IMR-90 (cell line): Measurements from ENCODE around the gene SPRED2. TPM values are rescaled to one million over a fixed set of nuclear protein-coding genes. Genes with fewer than 3 reads are reported as not detected.
A peak's percentile ranks its signal among the peaks of the same experiment; 100 is the strongest.

Source experiments
- ATAC-seq: fragments of 200-7000 bp; cut with Tn5 transposase; 2 replicates; pipeline ENCODE4 v1.9.1; 2020; ENCODE audit warnings: low read depth, mild to moderate bottlenecking, moderate library complexity
- BruUV-seq: library from RNA; stranded (reverse); fragments of 400-500 nt; replicated peaks from 2 replicates; lab custom pipeline; 2021; lab: Mats Ljungman, UMichigan
- CTCF ChIA-PET: fragments of 300-600 bp; formaldehyde crosslinking; extraction: SDS; loops from one replicate; lab custom pipeline; 2021; ENCODE audit warnings: antibody characterized with exemption; lab: Yijun Ruan, JAX
- POLR2A ChIA-PET: fragments of 300-600 bp; sonication (Branson Sonifier 250); formaldehyde crosslinking; loops from one replicate; lab custom pipeline; 2022; ENCODE audit warnings: antibody characterized with exemption; ENCODE audit not compliant: unreplicated experiment; lab: Charles Lee
- DNase-seq: peaks from one replicate; pipeline ENCODE4 v3.0.0; 2013
- H2AFZ ChIP-seq: replicated peaks from 2 replicates; pipeline ENCODE3; 2013; ENCODE audit warnings: low read length, mild to moderate bottlenecking; ENCODE audit not compliant: poor library complexity
- H2AK5ac ChIP-seq: 2 replicates; pipeline ENCODE4 v1.6.1; 2013; ENCODE audit warnings: low read depth, low read length, inconsistent platforms
- H2AK9ac ChIP-seq: replicated peaks from 2 replicates; pipeline ENCODE3; 2013; ENCODE audit warnings: mild to moderate bottlenecking, low read depth, low read length, moderate library complexity; ENCODE audit not compliant: poor library complexity
- H2BK120ac ChIP-seq: 2 replicates; pipeline ENCODE4 v1.6.1; 2013; ENCODE audit warnings: low read depth, low read length, inconsistent platforms
- H2BK15ac ChIP-seq: 3 replicates; pipeline ENCODE4 v1.6.1; 2013; ENCODE audit warnings: low read depth, low read length, inconsistent platforms
- H2BK20ac ChIP-seq: 2 replicates; pipeline ENCODE4 v1.6.1; 2013; ENCODE audit warnings: low read depth, mild to moderate bottlenecking, inconsistent platforms, low read length, moderate library complexity
- H2BK5ac ChIP-seq: 2 replicates; pipeline ENCODE4 v1.6.1; 2013; ENCODE audit warnings: mild to moderate bottlenecking, low read depth, low read length, inconsistent platforms; ENCODE audit not compliant: poor library complexity, severe bottlenecking
- H3K14ac ChIP-seq: replicated peaks from 2 replicates; pipeline ENCODE4 v1.6.1; 2013; ENCODE audit warnings: low read depth, low read length, inconsistent platforms
- H3K18ac ChIP-seq: 2 replicates; pipeline ENCODE4 v1.6.1; 2013; ENCODE audit warnings: low read depth, low read length, control low read depth
- H3K23ac ChIP-seq: 2 replicates; pipeline ENCODE4 v1.6.1; 2013; ENCODE audit warnings: low read depth, low read length, inconsistent platforms
- H3K27ac ChIP-seq: 2 replicates; pipeline ENCODE4 v1.5.1; 2013; ENCODE audit warnings: mild to moderate bottlenecking, control low read depth, low read length; ENCODE audit not compliant: insufficient read depth
- H3K27me3 ChIP-seq: 2 replicates; pipeline ENCODE4 v1.6.1; 2013; ENCODE audit warnings: low read length; ENCODE audit not compliant: control insufficient read depth, insufficient read depth
- H3K36me3 ChIP-seq: 2 replicates; pipeline ENCODE4 v1.6.1; 2013; ENCODE audit warnings: low read length, mixed read lengths; ENCODE audit not compliant: control insufficient read depth, insufficient read depth
- H3K4ac ChIP-seq: 2 replicates; pipeline ENCODE4 v1.6.1; 2013; ENCODE audit warnings: low read depth, low read length, inconsistent platforms
- H3K4me1 ChIP-seq: 2 replicates; pipeline ENCODE4 v1.6.1; 2013; ENCODE audit warnings: low read length, mixed read lengths; ENCODE audit not compliant: control insufficient read depth, insufficient read depth
- H3K4me2 ChIP-seq: 2 replicates; pipeline ENCODE4 v1.6.1; 2013; ENCODE audit warnings: low read depth, mild to moderate bottlenecking, control low read depth, low read length, moderate library complexity
- H3K4me3 ChIP-seq: 2 replicates; pipeline ENCODE4 v1.5.1; 2013; ENCODE audit warnings: low read depth, mild to moderate bottlenecking, control low read depth, low read length, moderate library complexity; ENCODE audit not compliant: insufficient read depth
- H3K56ac ChIP-seq: 2 replicates; pipeline ENCODE4 v1.6.1; 2013; ENCODE audit warnings: low read length, inconsistent platforms; ENCODE audit not compliant: insufficient read depth; ENCODE audit errors: extremely low read depth
- H3K79me1 ChIP-seq, 2 experiments: 2 replicates each; pipeline ENCODE4 v1.6.1; 2013; ENCODE audit warnings: low read length in 2 of 2, inconsistent platforms in 1 of 2, low read depth in 1 of 2
- H3K9ac ChIP-seq: 2 replicates; pipeline ENCODE4 v1.6.1; 2013; ENCODE audit warnings: low read depth, low read length, control low read depth
- H3K9me1 ChIP-seq: 2 replicates; pipeline ENCODE4 v1.6.1; 2013; ENCODE audit warnings: low read length, inconsistent platforms; ENCODE audit not compliant: insufficient read depth
- H3K9me3 ChIP-seq: 2 replicates; pipeline ENCODE4 v1.6.1; 2013; ENCODE audit warnings: low read length; ENCODE audit not compliant: control insufficient read depth, insufficient read depth
- H4K20me1 ChIP-seq: 2 replicates; pipeline ENCODE4 v1.6.1; 2013; ENCODE audit warnings: low read length, inconsistent platforms; ENCODE audit not compliant: insufficient read depth
- H4K5ac ChIP-seq: 2 replicates; pipeline ENCODE4 v1.6.1; 2013; ENCODE audit warnings: mild to moderate bottlenecking, low read depth, low read length, control low read depth
- H4K8ac ChIP-seq, 2 experiments: 2 replicates each; pipeline ENCODE4 v1.6.1; 2013; ENCODE audit warnings: low read depth in 2 of 2, low read length in 2 of 2, control low read depth in 1 of 2, inconsistent platforms in 1 of 2
- H4K91ac ChIP-seq: 2 replicates; pipeline ENCODE4 v1.6.1; 2013; ENCODE audit warnings: low read depth, low read length, inconsistent platforms; ENCODE audit not compliant: insufficient read depth
- BHLHE40 ChIP-seq: fragments of 150-350 bp; IDR thresholded peaks from 2 replicates; pipeline ENCODE4 v1.6.1; 2016; ENCODE audit warnings: mild to moderate bottlenecking, low read depth, low read length
- CEBPB ChIP-seq: IDR thresholded peaks from 2 replicates; pipeline ENCODE4 v1.6.1; 2012; ENCODE audit warnings: low read depth, low read length, improper control_type of control experiment
- CTCF ChIP-seq: conservative IDR thresholded peaks from 2 replicates; pipeline ENCODE4 v1.5.1; 2012; ENCODE audit warnings: mild to moderate bottlenecking, low read depth, low read length, improper control_type of control experiment
- ELK1 ChIP-seq: fragments of 150-350 bp; IDR thresholded peaks from 2 replicates; pipeline ENCODE4 v1.6.1; 2016; ENCODE audit warnings: low read depth, mild to moderate bottlenecking, low read length, moderate library complexity, borderline replicate concordance
- FOS ChIP-seq: fragments of 150-350 bp; IDR thresholded peaks from 2 replicates; pipeline ENCODE4 v1.6.1; 2016; ENCODE audit warnings: low read depth, low read length
- MAZ ChIP-seq: IDR thresholded peaks from 2 replicates; pipeline ENCODE4 v1.6.1; 2012; ENCODE audit warnings: low read depth, mild to moderate bottlenecking, low read length, improper control_type of control experiment, moderate library complexity, borderline replicate concordance
- POLR2A ChIP-seq: IDR thresholded peaks from 2 replicates; pipeline ENCODE4 v1.6.1; 2012; ENCODE audit warnings: mild to moderate bottlenecking, low read depth, low read length
- RAD21 ChIP-seq: IDR thresholded peaks from 2 replicates; pipeline ENCODE4 v1.6.1; 2012; ENCODE audit warnings: low read length, improper control_type of control experiment
- RCOR1 ChIP-seq: IDR thresholded peaks from 2 replicates; pipeline ENCODE4 v1.6.1; 2012; ENCODE audit warnings: mild to moderate bottlenecking, low read length, improper control_type of control experiment; ENCODE audit not compliant: insufficient replicate concordance
- RFX5 ChIP-seq: IDR thresholded peaks from 2 replicates; pipeline ENCODE4 v1.8.0; 2012; ENCODE audit warnings: low read depth, mild to moderate bottlenecking, low read length, moderate library complexity
- USF2 ChIP-seq: fragments of 150-350 bp; IDR thresholded peaks from 2 replicates; pipeline ENCODE4 v1.6.1; 2017; ENCODE audit warnings: mild to moderate bottlenecking, antibody characterized with exemption, low read length, low read depth
- WGBS, 2 experiments: methylation state at CpG; one replicate each; pipeline versions ENCODE4 v1.1.5 to v1.1.7; 2013; ENCODE audit warnings: missing lambda C conversion rate in 2 of 2; ENCODE audit not compliant: insufficient read length in 1 of 2; ENCODE audit errors: extremely low coverage in 2 of 2; 5-methylcytosine and 5-hydroxymethylcytosine counted together
- dilution Hi-C: fragments of 300-500 bp; cut with HindIII; formaldehyde crosslinking; loops from one replicate; pipeline ENCODE4 v1.14.3; 2018; ENCODE audit warnings: low sequenced_read_pairs; ENCODE audit not compliant: unreplicated experiment
- in situ Hi-C: fragments of 300-500 bp; cut with MboI; formaldehyde crosslinking; loops from 3 replicates; pipeline ENCODE4 v1.14.3; 2019; ENCODE audit warnings: low sequenced_read_pairs, inconsistent platforms, mixed read lengths
- intact Hi-C: fragments of 100-400 bp; cut with micrococcal nuclease; formaldehyde crosslinking; loops from 2 replicates; pipeline ENCODE4 v1.10.0; 2022
- polyA plus RNA-seq, 3 experiments: library from polyadenylated mRNA; depleted of rRNA; stranded (reverse); fragments of >200 nt; gene quantifications; 2 replicates each; pipeline ENCODE4 v1.2.3, GENCODE V29; 2012; ENCODE audit warnings: low replicate concordance in 1 of 3
- total RNA-seq: library from RNA; depleted of rRNA; stranded (reverse); fragments of >200 nt; gene quantifications from 2 replicates; pipeline ENCODE4 v1.2.3, GENCODE V29; 2012

The SPRED2 gene
- total and polyA plus RNA-seq, 2 of the 4 experiments (the other 2 are of a cell fraction), result 4.8 to 18.7 TPM

GRCh38 chr2:65413610-65414009 is 18.8 kb downstream of the SPRED2 start:
- POLR2A ChIA-PET, result no interaction called here
- intact Hi-C loops, result no loop called here
- peaks cover 86% of the 10 kb centered on the region for H4K20me1 ChIP-seq

More at GRCh38 chr2:65413610-65414009, 18.8 kb downstream of the SPRED2 start:
- peaks cover 23% of the 10 kb centered on the region for H3K9me1 ChIP-seq
- H3K23ac ChIP-seq, result no peak overlapping the region
- DNase-seq (peak; percentile 68), ATAC-seq (peak; percentile 70)
- H3K4me3 ChIP-seq, result no peak overlapping the region
- H2BK20ac ChIP-seq, result no peak overlapping the region
- CTCF ChIA-PET, result no interaction called here
- no peaks in the 10 kb centered on the region for H3K36me3 ChIP-seq
- peaks cover 64 to 79% of the 10 kb centered on the region in 2 experiments for H3K79me1 ChIP-seq
- no peak overlapping the region for H4K5ac ChIP-seq
- no peak overlapping the region for H3K14ac ChIP-seq
- WGBS, 2 experiments, result no CpG with 5 or more reads among the region's 2 CpGs
- peak overlapping the region; percentile 25; the same call in 1 of the 2 replicates for H3K4me2 ChIP-seq
- BruUV-seq, result no TSS peak
- no peaks in the 10 kb centered on the region for H3K9me3 ChIP-seq
- no peak overlapping the region for H4K91ac ChIP-seq
- no peak overlapping the region for H4K8ac ChIP-seq
- H2BK15ac ChIP-seq, result no peak overlapping the region
- H2AK5ac ChIP-seq, result no peak overlapping the region
- H2AFZ ChIP-seq, result no peak overlapping the region
- in situ Hi-C loops (no loop called here), dilution Hi-C loops (no loop called here)
- no peak overlapping the region for H3K4ac ChIP-seq
- H3K9ac ChIP-seq, result no peak overlapping the region
- H3K4me1 ChIP-seq, result peaks cover 10% of the 10 kb centered on the region
- no peak overlapping the region for H3K27ac ChIP-seq
- TF ChIP-seq POLR2A (no peak), ELK1 (no peak), CEBPB (no peak), MAZ (no peak), CTCF (no peak), BHLHE40 (no peak), RCOR1 (no peak), FOS (no peak), RFX5 (no peak), RAD21 (no peak), USF2 (no peak)
- no peak overlapping the region for H2AK9ac ChIP-seq
- H3K27me3 ChIP-seq, result no peaks in the 10 kb centered on the region
- no peak overlapping the region for H2BK120ac ChIP-seq
- H2BK5ac ChIP-seq, result no peak overlapping the region
- no peak overlapping the region for H3K18ac ChIP-seq
- no peak overlapping the region for H3K56ac ChIP-seq
